ENCODE measurements around the gene SLC12A1. TPM values are rescaled to one million over a fixed set of nuclear protein-coding genes. Genes with fewer than 3 reads are reported as not detected.

Gene SLC12A1
- total RNA-seq, 4 donors from 2014 or later = not detected

DNA sequence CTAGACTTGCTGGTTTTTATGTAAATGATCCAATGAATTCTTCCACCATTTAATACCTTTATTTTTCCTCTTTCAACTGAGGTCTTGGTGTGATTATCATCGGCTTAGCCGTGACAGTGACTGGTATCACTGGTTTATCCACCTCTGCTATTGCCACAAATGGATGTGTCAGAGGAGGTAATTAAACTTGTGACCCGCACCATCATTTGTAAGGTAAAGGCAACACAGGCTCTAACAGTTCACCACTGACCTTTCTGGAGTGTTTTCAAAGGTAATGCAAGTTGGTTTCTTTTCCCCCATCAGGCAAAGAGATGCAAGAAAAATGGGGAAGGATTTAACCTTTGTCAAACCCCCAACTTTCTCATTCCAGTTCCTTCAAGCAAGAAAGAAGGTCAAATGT lies 19.7 kb downstream of the SLC12A1 start:
- Histone ChIP-seq H3K36me3 (no peaks in the 10 kb centered on the region), H3K4me3 (no peak overlapping the region), H3K4me1 (no peaks in the 10 kb centered on the region), H3K27ac (replicated peaks in 1 of 4) (no peak overlapping the region), H3K27me3 (no peaks in the 10 kb centered on the region), H3K9me3 (no peaks in the 10 kb centered on the region)
- intact Hi-C loops (cut with DNase I) = no loop called here
- no peak for DNase-seq (ENCODE audit: extremely low spot score)
- TF ChIP-seq POLR2A (IDR thresholded peaks at IDR 0.05; ENCODE audit: low read depth) (no peak), EP300 (IDR thresholded peaks at IDR 0.05) (no peak), POLR2AphosphoS5 (IDR thresholded peaks at IDR 0.05) (no peak)
- TF ChIP-seq, protein P1, sequence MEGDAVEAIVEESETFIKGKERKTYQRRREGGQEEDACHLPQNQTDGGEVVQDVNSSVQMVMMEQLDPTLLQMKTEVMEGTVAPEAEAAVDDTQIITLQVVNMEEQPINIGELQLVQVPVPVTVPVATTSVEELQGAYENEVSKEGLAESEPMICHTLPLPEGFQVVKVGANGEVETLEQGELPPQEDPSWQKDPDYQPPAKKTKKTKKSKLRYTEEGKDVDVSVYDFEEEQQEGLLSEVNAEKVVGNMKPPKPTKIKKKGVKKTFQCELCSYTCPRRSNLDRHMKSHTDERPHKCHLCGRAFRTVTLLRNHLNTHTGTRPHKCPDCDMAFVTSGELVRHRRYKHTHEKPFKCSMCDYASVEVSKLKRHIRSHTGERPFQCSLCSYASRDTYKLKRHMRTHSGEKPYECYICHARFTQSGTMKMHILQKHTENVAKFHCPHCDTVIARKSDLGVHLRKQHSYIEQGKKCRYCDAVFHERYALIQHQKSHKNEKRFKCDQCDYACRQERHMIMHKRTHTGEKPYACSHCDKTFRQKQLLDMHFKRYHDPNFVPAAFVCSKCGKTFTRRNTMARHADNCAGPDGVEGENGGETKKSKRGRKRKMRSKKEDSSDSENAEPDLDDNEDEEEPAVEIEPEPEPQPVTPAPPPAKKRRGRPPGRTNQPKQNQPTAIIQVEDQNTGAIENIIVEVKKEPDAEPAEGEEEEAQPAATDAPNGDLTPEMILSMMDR (IDR thresholded peaks at IDR 0.05) = no peak
- 51% methylated on average over 3 of the region's 3 CpGs for WGBS

GRCh38 chr15:48230498-48230897 lies 24.4 kb downstream of the SLC12A1 start:
- intact Hi-C loops (cut with DNase I) = no loop called here
- Histone ChIP-seq H3K27me3 (no peaks in the 10 kb centered on the region), H3K9me3 (no peaks in the 10 kb centered on the region), H3K27ac (replicated peaks in 1 of 4) (no peak overlapping the region), H3K4me3 (no peak overlapping the region), H3K36me3 (no peaks in the 10 kb centered on the region), H3K4me1 (no peaks in the 10 kb centered on the region)
- 69% methylated on average over 5 of the region's 5 CpGs for WGBS
- TF ChIP-seq, protein P1 (IDR thresholded peaks at IDR 0.05) = no peak
- TF ChIP-seq POLR2A (IDR thresholded peaks at IDR 0.05; ENCODE audit: low read depth) (no peak), EP300 (IDR thresholded peaks at IDR 0.05) (no peak), POLR2AphosphoS5 (IDR thresholded peaks at IDR 0.05) (no peak)
- DNase-seq (ENCODE audit: extremely low spot score) = no peak

DNA sequence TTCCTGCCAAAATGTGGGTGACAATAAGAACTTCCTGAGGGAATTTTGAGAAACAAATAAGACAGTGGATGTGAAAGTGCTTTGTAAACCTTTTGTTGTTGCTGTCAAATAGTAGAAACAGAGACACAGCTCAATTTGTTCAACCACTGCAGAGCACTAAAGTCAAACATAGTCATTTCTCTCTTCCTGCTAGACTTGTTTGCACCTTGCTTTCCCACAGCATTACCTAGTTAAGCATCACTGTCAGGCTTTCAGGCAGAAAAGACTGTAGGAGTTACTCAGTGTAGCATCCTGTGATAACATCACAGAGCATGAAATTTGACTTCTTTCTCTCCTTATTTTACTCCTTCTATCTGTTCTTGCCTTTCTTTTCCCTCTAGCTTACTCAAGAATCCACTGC lies 27.1 kb downstream of the SLC12A1 start:
- Histone ChIP-seq H3K4me3 (no peak overlapping the region), H3K36me3 (no peaks in the 10 kb centered on the region), H3K9me3 (no peaks in the 10 kb centered on the region), H3K27ac (replicated peaks in 1 of 4) (no peak overlapping the region), H3K4me1 (no peaks in the 10 kb centered on the region), H3K27me3 (no peaks in the 10 kb centered on the region)
- TF ChIP-seq EP300 (IDR thresholded peaks at IDR 0.05) = no peak
- TF ChIP-seq, protein P1 (IDR thresholded peaks at IDR 0.05) = no peak
- no peak for TF ChIP-seq POLR2AphosphoS5 (IDR thresholded peaks at IDR 0.05)
- TF ChIP-seq POLR2A (IDR thresholded peaks at IDR 0.05; ENCODE audit: low read depth) = no peak
- no peak for DNase-seq (ENCODE audit: extremely low spot score)
- intact Hi-C loops (cut with DNase I) = no loop called here

GRCh38 chr15:48239334-48239733 lies 33.2 kb downstream of the SLC12A1 start:
- Histone ChIP-seq H3K9me3 (no peaks in the 10 kb centered on the region), H3K4me3 (no peak overlapping the region), H3K36me3 (no peaks in the 10 kb centered on the region), H3K27ac (replicated peaks in 1 of 4) (no peak overlapping the region), H3K4me1 (no peaks in the 10 kb centered on the region), H3K27me3 (no peaks in the 10 kb centered on the region)
- intact Hi-C loops (cut with DNase I) = no loop called here
- WGBS = 98% methylated on average over 4 of the region's 4 CpGs
- TF ChIP-seq, protein P1 (IDR thresholded peaks at IDR 0.05) = no peak
- TF ChIP-seq POLR2A (IDR thresholded peaks at IDR 0.05; ENCODE audit: low read depth) (no peak), EP300 (IDR thresholded peaks at IDR 0.05) (no peak), POLR2AphosphoS5 (IDR thresholded peaks at IDR 0.05) (no peak)
- no peak for DNase-seq (ENCODE audit: extremely low spot score)

DNA sequence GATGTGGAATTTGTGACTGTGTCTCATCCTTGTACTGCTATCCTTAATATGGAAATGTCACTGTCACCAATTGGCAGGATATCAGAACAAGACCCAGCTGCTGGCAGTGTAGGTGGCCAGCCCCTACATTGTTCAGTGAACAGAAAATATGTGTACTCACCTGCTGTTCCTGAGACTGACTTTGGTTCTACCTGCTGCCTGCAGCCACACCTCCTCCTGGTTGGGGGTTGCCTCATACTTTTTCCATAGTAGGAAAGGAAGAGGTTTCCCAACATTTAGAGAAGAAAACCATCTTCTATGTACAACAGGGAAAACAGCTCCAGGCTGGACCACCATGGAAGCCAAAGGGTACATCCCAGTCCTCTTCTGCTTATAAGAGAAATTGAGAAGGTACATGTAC lies 35.9 kb downstream of the SLC12A1 start:
- Histone ChIP-seq H3K27me3 (no peaks in the 10 kb centered on the region), H3K9me3 (no peaks in the 10 kb centered on the region), H3K27ac (replicated peaks in 1 of 4) (no peak overlapping the region), H3K36me3 (no peaks in the 10 kb centered on the region), H3K4me3 (no peak overlapping the region), H3K4me1 (no peaks in the 10 kb centered on the region)
- no peak for DNase-seq (ENCODE audit: extremely low spot score)
- TF ChIP-seq EP300 (IDR thresholded peaks at IDR 0.05) = no peak
- intact Hi-C loops (cut with DNase I) = no loop called here

Measured in esophagus muscularis mucosa (tissue), 4 donors.